NK-92 (cell line): ENCODE measurements around the gene GNAO1.

Experiments used
- DNase-seq: peaks from one replicate; lab custom pipeline; 2025; ENCODE audit not compliant: unreplicated experiment; lab: John Stamatoyannopoulos, UW

Gene GNAO1

DNA sequence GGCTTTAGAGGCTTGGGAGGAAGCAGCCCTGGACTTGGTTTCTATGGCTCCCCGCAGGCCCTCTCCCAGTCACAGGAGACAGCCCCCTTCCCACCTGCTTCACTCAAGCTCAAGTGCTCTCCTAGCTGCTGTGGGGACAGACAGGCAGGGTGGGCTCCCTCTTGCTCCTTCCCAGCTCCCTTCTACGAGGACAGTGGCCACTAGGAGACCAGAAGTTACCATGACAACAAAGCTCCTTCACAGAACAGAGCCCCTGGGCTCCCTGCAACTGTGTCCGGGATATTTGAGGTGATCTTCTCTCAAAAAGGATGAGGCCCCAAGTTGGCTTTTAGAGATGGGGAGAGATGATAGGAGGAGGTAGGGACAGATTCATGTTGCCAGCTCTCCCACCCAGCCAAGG lies 117.7 kb downstream of the GNAO1 start:
- DNase-seq = no peak

- DNase-seq = no peak
These were observed 119.4 kb downstream of the GNAO1 start for GRCh38 chr16:56310690-56311089.

DNA sequence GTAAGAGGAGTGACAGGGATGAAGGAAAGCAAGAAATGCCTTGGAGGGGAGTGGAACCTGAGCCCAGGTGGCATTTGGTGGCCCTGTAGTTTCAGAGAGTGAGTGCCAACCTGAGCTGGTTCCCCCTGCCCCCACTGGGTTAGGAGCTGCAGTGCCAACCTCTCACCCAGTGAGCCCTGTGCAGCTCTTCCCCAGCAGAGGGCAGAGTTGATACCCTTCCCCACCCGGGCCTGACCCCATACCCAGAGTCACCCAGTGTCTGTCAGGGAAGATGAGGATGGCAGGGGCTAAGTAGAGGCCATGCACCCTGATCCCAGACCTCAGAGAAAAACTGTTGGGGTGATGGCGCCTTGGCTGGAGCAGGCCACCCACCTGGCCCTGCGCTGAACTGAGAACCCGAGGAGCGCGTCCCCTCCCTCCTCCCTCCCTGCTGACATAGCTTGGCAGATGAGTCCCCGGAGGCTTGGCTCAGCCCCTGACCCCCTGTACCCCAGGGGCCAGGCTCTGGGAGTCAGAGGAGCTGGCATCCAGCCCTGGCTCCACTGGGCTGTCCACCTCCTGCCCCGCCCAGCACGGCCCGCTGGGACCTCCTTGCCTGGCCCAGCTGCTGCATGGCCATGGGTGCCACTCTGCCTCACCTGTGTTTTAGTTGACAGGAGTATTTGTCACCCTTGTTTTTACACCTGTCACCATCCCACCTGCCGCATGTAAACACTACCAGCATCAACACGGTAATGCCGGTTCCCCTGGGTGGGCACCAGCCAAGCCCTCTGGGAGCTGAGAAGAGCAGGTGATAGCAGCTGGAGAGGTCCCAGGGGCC lies 120.1 kb downstream of the GNAO1 start:
- no peak for DNase-seq

- DNase-seq = no peak
These were observed 120.7 kb downstream of the GNAO1 start for GRCh38 chr16:56312028-56312300.

GRCh38 chr16:56312556-56312955 lies 121.3 kb downstream of the GNAO1 start:
- DNase-seq = no peak

GRCh38 chr16:56314244-56314850 lies 123.1 kb downstream of the GNAO1 start:
- DNase-seq = no peak

DNA sequence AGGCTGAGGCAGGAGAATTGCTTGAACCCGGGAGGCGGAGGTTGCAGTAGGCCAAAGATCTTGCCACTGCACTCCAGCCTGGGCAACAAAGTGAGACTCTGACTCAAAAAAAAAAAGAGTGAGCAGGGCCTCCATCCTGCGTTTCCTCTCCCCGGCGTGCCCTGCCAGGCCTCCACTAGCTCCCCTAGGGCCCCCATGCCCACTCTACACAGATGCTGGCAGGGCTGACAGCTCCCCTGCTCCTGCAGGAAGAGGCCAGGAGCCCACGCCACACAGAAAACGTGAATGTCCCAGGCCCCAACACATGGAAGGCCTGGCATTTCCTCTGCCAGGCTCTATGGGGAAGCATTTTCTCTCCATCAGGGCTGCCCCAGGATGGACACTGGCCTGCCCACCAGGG lies 124.7 kb downstream of the GNAO1 start:
- DNase-seq = no peak

GRCh38 chr16:56316545-56316944 lies 125.3 kb downstream of the GNAO1 start:
- no peak for DNase-seq

DNA sequence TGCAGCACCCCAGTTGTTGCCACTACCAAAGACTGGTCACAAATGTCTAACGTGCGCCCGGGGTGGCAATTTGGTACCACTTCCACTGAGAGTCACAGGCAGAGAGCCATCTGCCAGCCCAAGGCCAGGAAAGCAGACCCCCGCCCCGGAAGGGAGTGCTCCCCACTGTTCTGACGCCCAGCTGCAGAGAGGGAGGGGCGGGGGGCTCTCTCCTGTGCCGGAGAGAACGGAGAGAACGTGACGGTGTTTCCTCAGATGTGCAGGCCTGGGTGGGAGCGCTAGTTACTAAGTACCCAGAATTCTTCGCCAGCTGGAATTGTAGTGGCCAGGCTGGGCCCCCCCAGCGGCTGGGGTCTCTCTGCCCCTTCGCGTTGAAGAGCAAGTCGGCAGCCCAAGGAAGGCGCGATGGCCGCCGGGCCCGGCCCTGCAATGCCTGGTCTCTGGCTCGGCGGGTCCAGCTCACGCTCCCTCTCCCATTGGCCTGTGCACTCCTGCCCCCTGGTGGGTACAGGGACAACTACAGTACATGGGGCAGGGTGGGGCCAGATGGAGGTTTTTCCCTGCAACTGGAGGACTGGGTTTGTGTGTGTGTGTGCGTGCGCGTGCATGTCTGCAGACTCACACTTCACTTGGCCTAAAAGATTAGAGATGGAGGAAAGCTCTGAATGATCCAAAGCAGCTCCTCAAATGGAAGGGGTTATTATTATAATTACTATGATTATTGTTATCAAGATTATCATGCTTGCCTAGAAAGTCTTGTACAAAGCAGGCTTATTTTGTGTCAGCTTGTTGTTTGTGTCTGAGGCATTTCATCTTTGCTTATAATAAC lies 126.9 kb downstream of the GNAO1 start:
- DNase-seq = no peak

GRCh38 chr16:56318827-56319140 lies 127.5 kb downstream of the GNAO1 start:
- DNase-seq = no peak

GRCh38 chr16:56319376-56319775 lies 128.1 kb downstream of the GNAO1 start:
- DNase-seq = no peak

DNA sequence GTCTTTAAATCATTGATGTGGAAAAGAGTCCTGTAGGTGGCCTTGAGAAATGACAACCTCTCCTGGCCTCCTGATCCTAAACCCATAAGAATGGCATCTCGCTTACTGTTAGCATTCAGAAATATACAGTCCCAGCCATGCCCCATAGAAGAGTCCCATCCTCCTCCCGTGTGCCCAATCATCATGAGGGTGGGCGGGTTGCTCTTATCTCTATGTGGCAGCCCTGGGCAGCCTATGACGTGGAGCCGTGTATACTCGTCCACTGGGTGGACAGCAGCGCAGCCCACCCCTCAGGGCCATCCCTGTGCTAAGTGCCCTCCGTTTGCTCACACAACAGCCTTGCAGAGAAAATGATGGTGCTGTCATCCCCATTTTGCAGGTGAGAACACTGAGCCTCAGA lies 128.8 kb downstream of the GNAO1 start:
- DNase-seq = no peak

DNA sequence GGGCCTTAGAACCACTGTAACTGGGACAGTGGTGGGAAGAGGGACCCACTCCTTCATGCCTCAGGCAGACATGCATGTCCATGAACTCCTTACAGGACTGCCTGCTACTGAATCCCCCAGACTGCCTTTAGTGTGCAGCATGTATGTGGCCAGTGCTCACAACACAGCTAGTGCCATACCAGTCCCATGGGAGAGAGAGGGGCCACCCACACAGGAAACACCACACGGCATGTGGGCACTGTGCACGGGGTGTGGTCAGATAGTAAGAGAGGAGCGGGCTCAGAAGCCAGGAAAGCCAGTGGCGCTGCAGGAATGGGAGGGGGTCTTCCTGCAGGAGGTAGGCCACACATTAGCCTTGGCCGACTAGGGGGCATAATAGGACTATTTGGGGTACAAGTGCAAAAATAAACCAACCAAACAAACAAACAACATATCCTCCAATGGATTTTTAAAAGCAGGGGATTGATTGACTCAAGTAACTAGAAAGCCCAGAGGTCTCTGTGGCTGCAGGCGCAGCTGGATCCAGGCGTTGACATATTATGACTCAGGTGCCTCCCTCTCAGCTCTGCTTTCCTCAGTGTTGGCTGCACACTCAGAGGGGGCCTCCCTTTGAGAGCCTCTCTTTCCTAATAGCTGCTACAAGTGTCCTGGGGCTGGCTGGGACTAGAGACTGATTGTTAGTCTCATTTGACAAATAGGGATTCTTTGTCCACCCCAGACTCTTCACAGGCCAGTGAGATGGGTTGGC lies 129.7 kb downstream of the GNAO1 start:
- DNase-seq = no peak

- no peak for DNase-seq
These were observed 130.3 kb downstream of the GNAO1 start for GRCh38 chr16:56321571-56321970.

DNA sequence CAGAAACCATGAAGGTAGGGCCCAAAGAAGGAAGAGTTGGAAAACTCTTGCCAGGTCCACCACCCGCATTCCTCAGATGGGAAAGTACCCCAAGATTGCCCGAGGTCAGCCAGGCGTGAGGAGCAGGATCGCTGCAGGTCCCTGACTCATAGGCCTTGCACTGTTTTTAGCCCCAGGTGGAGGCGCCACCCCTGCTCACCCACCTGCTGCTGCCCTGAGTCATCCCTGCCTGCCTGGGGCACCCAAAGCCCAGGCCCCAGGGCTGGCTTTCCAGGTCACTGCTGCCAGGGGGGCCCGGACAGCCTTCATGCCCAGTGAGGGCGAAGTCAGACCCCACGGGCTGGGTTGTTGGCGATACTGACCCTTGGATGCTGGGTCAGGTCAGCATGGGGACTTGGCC lies 133.1 kb downstream of the GNAO1 start:
- no peak for DNase-seq

DNA sequence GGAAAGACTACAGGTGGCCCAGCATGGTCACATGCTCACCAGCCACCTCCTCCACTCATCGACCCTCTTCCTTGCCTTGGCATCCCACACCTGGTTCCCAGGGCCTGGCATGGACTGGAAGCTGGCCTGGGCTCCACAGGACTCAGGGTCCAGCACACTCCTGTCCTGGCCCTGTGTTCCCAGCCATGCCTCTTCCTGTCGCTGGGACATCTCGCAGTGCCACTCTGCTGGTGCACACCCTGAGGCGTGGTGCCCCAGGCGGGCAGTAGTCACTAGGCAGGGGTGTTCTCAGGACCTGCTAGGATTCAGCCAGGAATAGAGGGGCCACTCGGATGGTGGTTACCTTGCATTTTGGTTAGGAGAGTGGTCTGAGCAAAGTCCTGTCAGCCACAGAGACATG lies 134.7 kb downstream of the GNAO1 start:
- no peak for DNase-seq

DNA sequence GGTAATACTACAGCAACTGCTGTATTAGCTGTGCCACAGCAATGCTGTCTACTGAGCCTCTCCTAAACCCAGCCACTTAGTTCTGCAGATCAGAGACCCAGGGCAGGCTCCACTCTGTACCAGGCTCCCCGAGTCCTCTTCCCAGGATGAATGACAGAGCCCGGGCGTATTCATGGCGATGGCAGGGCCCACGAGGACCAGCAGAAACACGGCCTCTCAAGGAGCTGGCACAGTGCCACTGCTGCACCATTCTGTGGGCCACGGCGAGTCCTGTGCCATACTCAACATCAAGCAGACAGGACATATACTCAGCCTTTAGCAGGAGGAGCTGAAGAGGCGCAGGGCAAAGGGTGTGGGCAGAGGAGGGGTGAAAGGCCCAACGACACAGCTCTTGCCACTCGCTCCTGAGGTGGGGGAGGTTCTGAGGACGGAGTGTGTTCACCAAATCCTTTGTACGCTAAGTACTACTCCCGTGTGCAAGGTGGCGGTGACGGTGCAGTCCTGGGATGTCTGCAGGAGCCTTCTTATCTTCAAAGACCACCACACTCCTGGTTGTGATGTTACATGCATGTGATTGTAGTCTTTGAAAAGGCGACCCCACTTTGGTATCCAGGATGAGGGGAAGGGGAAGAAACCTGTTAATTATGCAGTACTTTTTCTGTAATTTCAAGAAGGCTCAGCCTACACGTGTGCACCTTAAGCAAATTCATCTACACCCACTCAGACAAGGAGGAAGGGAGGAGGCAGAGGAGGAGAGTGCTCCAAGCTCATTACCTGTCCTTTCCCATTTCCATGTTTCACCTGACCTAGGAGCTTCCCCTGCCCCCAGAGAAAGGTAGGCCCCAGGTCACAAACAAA lies 136.0 kb downstream of the GNAO1 start:
- no peak for DNase-seq

DNA sequence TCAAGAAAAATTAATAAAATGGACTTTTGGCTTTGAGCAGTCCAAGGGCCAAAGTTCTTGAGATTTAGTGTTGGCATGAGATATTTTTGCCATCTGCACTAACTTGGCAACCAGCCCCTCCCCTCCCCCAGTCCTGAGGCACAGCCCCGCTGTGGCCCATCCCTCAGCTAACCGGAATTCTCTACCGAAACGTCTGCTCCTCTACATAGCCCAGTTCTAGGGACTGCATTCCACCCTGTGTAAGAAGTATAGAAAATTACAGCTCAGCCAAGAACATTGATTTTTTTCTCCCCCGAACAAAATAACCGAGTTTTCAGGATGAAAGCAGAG lies 136.6 kb downstream of the GNAO1 start:
- DNase-seq = no peak

DNA sequence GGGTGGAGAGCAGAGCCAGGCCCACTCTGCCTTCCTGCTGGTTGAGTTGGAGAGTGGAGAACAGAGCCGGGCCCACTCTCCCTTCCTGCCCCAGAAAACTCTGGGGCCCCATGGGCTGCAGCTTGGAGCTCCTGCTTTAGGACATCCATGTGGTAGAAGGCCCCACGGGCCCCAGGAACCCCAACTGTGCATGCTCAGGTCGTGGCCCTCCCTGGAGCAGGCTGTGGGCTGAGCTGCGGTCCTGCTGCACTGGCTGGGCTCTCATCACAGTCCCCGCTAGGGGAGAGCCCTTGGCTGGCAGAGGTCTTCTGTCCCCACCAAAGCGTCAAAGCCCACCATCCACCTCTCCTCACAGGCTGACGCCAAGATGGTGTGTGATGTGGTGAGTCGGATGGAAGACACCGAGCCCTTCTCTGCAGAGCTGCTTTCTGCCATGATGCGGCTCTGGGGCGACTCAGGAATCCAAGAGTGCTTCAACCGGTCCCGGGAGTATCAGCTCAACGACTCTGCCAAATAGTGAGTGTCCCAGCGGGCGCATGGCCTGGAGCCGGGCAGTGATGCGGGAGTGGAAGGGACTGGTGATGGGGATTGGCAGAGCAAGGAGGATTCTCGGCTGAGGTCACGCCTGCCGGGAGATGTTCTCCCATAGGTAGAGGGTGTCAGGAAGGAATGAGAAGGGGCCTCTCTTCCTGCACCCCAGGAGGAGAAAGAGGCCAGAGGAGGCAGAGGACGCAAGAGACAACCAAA lies 137.2 kb downstream of the GNAO1 start:
- DNase-seq = no peak

DNA sequence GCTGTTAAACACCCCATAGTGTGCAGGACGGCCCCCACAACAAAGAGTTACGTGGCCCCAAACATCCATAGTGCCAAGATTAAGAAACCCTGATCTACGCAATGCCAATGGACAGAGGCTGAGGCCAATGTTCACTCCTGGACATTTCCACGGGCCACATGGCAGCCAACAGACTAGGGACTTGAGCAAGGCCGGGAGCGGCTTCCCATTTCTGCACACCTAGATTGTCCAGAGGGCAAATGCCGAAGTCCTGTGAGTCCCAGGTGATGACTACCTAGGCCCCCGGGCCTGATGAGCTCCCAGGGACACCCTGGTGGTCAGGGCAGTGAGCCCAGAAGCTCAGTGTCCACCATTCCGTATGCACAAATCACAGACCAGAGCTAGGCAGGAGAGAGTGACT lies 138.6 kb downstream of the GNAO1 start:
- no peak for DNase-seq
